Astrocyte (in vitro differentiated cells and primary cell): Measurements from ENCODE around the gene CD19.

ENCODE experiments used
- EZH2 ChIP-seq: IDR thresholded peaks from 2 replicates; pipeline ENCODE4 v1.6.1; 2012; ENCODE audit warnings: mild to moderate bottlenecking, low read length, inconsistent platforms; ENCODE audit not compliant: insufficient read depth
- TF ChIP-seq, protein P1 (sequence below): IDR thresholded peaks from 2 replicates; pipeline ENCODE4 v1.5.1; 2011; ENCODE audit warnings: low read depth, mild to moderate bottlenecking, inconsistent platforms, low read length, moderate library complexity; ENCODE audit not compliant: insufficient read depth

DNA sequence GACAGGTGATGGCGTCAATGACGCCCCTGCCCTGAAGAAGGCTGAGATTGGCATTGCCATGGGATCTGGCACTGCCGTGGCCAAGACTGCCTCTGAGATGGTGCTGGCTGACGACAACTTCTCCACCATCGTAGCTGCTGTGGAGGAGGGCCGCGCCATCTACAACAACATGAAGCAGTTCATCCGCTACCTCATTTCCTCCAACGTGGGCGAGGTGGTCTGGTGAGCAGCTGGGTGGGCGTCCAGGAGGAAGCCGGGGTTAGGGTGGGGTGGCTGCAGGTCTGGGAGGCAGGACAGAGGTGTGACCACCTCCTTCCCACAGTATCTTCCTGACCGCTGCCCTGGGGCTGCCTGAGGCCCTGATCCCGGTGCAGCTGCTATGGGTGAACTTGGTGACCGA is 29.9 kb upstream of the CD19 start:
- TF ChIP-seq, protein P1, sequence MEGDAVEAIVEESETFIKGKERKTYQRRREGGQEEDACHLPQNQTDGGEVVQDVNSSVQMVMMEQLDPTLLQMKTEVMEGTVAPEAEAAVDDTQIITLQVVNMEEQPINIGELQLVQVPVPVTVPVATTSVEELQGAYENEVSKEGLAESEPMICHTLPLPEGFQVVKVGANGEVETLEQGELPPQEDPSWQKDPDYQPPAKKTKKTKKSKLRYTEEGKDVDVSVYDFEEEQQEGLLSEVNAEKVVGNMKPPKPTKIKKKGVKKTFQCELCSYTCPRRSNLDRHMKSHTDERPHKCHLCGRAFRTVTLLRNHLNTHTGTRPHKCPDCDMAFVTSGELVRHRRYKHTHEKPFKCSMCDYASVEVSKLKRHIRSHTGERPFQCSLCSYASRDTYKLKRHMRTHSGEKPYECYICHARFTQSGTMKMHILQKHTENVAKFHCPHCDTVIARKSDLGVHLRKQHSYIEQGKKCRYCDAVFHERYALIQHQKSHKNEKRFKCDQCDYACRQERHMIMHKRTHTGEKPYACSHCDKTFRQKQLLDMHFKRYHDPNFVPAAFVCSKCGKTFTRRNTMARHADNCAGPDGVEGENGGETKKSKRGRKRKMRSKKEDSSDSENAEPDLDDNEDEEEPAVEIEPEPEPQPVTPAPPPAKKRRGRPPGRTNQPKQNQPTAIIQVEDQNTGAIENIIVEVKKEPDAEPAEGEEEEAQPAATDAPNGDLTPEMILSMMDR: no peak
- no peak for TF ChIP-seq EZH2
